GM18505 (cell line): Measurements from ENCODE around the gene TINCR.
"Not testable (repeated sequence)": the region's sequence is repeated elsewhere in the genome, so short reads cannot be mapped to it uniquely, and the experiment has no call there.

Experiments
- ATAC-seq: cut with Tn5 transposase; IDR thresholded peaks from one replicate; pipeline ENCODE4 v1.9.1; 2021; ENCODE audit not compliant: unreplicated experiment
- POLR2A ChIP-seq: IDR thresholded peaks from 4 replicates; pipeline ENCODE4 v1.6.1; 2011; ENCODE audit warnings: borderline replicate concordance; ENCODE audit not compliant: insufficient read depth, insufficient read length; ENCODE audit errors: extremely low read depth

The TINCR gene

GRCh38 chr19:5567360-5567969, at the start of gene TINCR:
Gene TINCR (minus strand): TSS chr19:5567953.
- ATAC-seq: no peak
- TF ChIP-seq POLR2A: no peak

GRCh38 chr19:5617080-5617479, 49.3 kb upstream of the TINCR start:
- ATAC-seq: no peak
- TF ChIP-seq POLR2A: no peak

GRCh38 chr19:5615756-5616327, 48.1 kb upstream of the TINCR start:
- no peak for TF ChIP-seq POLR2A
- ATAC-seq: no peak

- no peak for TF ChIP-seq POLR2A
- ATAC-seq: no peak
Observed at GRCh38 chr19:5612891-5613865, 45.4 kb upstream of the TINCR start.

- ATAC-seq: no peak
Observed at GRCh38 chr19:5609881-5610448, 42.2 kb upstream of the TINCR start.

GRCh38 chr19:5608766-5609165, 41.0 kb upstream of the TINCR start:
- ATAC-seq: not testable (repeated sequence)

More at GRCh38 chr19:5609881-5610448, 42.2 kb upstream of the TINCR start:
- no peak for TF ChIP-seq POLR2A

- no peak for ATAC-seq
- no peak for TF ChIP-seq POLR2A
Observed at GRCh38 chr19:5608291-5608690, 40.5 kb upstream of the TINCR start.

- ATAC-seq: no peak
- TF ChIP-seq POLR2A: no peak
Observed at GRCh38 chr19:5607318-5608275, 39.8 kb upstream of the TINCR start.

- TF ChIP-seq POLR2A: no peak
- ATAC-seq: no peak
Observed at GRCh38 chr19:5605362-5605761, 37.6 kb upstream of the TINCR start.

- TF ChIP-seq POLR2A: no peak
- ATAC-seq: no peak
Observed at GRCh38 chr19:5603626-5604025, 35.9 kb upstream of the TINCR start.

- ATAC-seq: no peak
- no peak for TF ChIP-seq POLR2A
Observed at GRCh38 chr19:5600797-5601196, 33.0 kb upstream of the TINCR start.

GRCh38 chr19:5595745-5596144, 28.0 kb upstream of the TINCR start:
- no peak for TF ChIP-seq POLR2A
- no peak for ATAC-seq
